ENCODE results near the gene KIF4B. TPM values are rescaled to one million over a fixed set of nuclear protein-coding genes. Genes with fewer than 3 reads are reported as not detected.

Gene KIF4B
- total and polyA plus RNA-seq, 2 of the 13 experiments (the other 11 are each of a cell fraction or from before 2014, with no cell fraction given), result 0.04 TPM; not detected in 1

- TF ChIP-seq ARID5B (CRISPR knock-in tag; IDR thresholded peaks at IDR 0.05) (peak; percentile 55; the same call in 1 of the 2 replicates), MED8 (CRISPR knock-in tag; IDR thresholded peaks at IDR 0.05; ENCODE audit: insufficient replicate concordance) (no peak), MEIS2 (CRISPR knock-in tag; IDR thresholded peaks at IDR 0.05) (peak; percentile 29; the same call in 1 of the 2 replicates), TEAD3 (CRISPR knock-in tag; optimal IDR thresholded peaks at IDR 0.05; ENCODE audit: borderline replicate concordance) (peak; percentile 27), ZNF883 (CRISPR knock-in tag; IDR thresholded peaks at IDR 0.05; ENCODE audit: not compliant biosample characterization) (no peak), WIZ (CRISPR knock-in tag; IDR thresholded peaks at IDR 0.05) (0 out of 2 replicates have a peak, but pooled peaks have one; percentile 38), ARNTL (CRISPR knock-in tag; IDR thresholded peaks at IDR 0.05) (peak; percentile 62; the same call in 1 of the 2 replicates), ZMYM2 (CRISPR knock-in tag; IDR thresholded peaks at IDR 0.05) (no peak), ZNF646 (CRISPR knock-in tag; IDR thresholded peaks at IDR 0.05) (no peak), MXI1 (IDR thresholded peaks at IDR 0.05; ENCODE audit: borderline replicate concordance, low read depth, low read length) (peak; percentile 91; the same call in 2 of the 3 replicates), SALL1 (CRISPR knock-in tag; IDR thresholded peaks at IDR 0.05) (peak; percentile 61), ZNF644 (CRISPR knock-in tag; IDR thresholded peaks at IDR 0.05; ENCODE audit: low read depth) (peak; percentile 81; the same call in 1 of the 2 replicates), ZFP90 (CRISPR knock-in tag; IDR thresholded peaks at IDR 0.05; ENCODE audit: borderline replicate concordance) (no peak), ZIK1 (CRISPR knock-in tag; IDR thresholded peaks at IDR 0.05; ENCODE audit: borderline replicate concordance, low read depth) (no peak), SNAPC2 (CRISPR knock-in tag; IDR thresholded peaks at IDR 0.05) (0 out of 2 replicates have a peak, but pooled peaks have one; percentile 22), MIXL1 (CRISPR knock-in tag; IDR thresholded peaks at IDR 0.05) (0 out of 2 replicates have a peak, but pooled peaks have one; percentile 32)
- TF ChIP-seq, protein P1, sequence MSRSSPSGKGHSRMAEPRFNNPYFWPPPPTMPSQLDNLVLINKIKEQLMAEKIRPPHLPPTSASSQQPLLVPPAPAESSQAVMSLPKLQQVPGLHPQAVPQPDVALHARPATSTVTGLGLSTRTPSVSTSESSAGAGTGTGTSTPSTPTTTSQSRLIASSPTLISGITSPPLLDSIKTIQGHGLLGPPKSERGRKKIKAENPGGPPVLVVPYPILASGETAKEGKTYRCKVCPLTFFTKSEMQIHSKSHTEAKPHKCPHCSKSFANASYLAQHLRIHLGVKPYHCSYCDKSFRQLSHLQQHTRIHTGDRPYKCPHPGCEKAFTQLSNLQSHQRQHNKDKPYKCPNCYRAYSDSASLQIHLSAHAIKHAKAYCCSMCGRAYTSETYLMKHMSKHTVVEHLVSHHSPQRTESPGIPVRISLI (CRISPR knock-in tag; IDR thresholded peaks at IDR 0.05; ENCODE audit: borderline replicate concordance), result peak; percentile 88
These were observed 42.8 kb upstream of the KIF4B start (continued) for GRCh38 chr5:154970759-154971158.

Measured in HepG2 (cell line).